ENCODE results near the gene GLUL. TPM values are rescaled to one million over a fixed set of nuclear protein-coding genes. Genes with fewer than 3 reads are reported as not detected.

The GLUL gene
- 266 TPM for total RNA-seq

DNA sequence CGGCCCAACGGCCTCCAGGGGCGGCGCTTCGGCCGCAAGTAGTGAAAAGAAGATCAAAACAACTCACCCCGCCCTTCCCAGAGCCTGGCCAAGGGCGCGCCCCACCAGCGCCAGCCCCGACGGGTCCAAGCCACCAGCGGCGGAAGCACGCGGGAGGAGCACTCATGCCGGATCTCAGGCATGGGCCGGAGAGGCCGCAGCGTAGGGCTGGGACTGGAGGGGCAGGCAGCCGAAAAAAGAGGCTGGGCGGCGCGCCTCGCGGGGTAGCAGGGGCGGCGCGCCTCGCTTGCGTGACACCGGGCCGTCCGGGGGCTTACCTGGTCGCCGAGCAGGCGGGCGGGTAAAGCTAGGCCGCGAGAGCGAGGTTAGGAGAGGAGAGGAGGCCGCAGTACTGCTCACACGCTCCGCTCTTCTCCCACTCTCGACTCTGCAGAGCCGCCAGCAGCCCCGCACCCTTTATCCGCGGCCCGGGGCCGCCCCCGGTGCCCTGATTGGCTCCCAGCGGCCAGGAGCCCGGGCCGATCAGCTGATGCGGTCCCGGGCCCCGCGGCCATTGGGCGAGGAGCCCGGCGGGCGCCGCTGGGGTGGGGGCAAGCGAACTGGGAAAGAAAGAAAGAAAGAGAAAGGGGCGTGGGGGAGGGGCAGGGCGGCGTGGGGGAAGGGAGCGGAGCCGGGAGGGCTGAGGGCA lies at the start of gene GLUL:
Gene GLUL (minus strand): TSS at position 429 of the 688 bp plus-strand sequence. CDS start 3,053 bp downstream, outside the sequence.

GRCh38 chr1:182400567-182400966 lies 9.0 kb upstream of the GLUL start, which contains the start of gene TEDDM1:
TEDDM1 (minus strand) TSS chr1:182400667; CDS start chr1:182400485, 182 bp downstream.

Other genes starting within 250 kb of the GLUL start
- not detected for gene TEDDM1, start 8.9 kb upstream of the GLUL start, total RNA-seq
- gene RGSL1, start 58.4 kb upstream of the GLUL start, total RNA-seq, result not detected
- 3.4 TPM for gene RNASEL, start 197.5 kb upstream of the GLUL start, total RNA-seq
- gene RGS16, start 212.6 kb upstream of the GLUL start, total RNA-seq, result 0.94 TPM

All from parietal lobe (tissue), 1 donor.